Tibial nerve (tissue), 4 donors: Measurements from ENCODE around the gene TGDS. TPM values are rescaled to one million over a fixed set of nuclear protein-coding genes. Genes with fewer than 3 reads are reported as not detected.

Experiments
- DNase-seq, 2 donors: peaks; one replicate each; pipeline ENCODE4 v3.0.0-alpha.2; 2019; ENCODE audit warnings: low spot score in 2 of 2
- H3K27ac ChIP-seq, 4 donors: fragments of 200-600 bp; sonication (generic) in 3 of 4; one replicate each; pipeline ENCODE4 v1.5.1; 2017 to 2019; ENCODE audit warnings: mild to moderate bottlenecking in 1 of 4
- H3K27me3 ChIP-seq, 2 donors: fragments of 200-600 bp; sonication (generic) in 1 of 2; one replicate each; pipeline versions ENCODE4 v1.5.1 to v1.6.0; 2017 to 2019
- H3K36me3 ChIP-seq, 3 donors: fragments of 200-600 bp; sonication (generic); one replicate each; pipeline ENCODE4 v1.5.1; 2018 to 2019
- H3K4me1 ChIP-seq, 4 donors: fragments of 200-600 bp; sonication (generic) in 3 of 4; one replicate each; pipeline ENCODE4 v1.5.1; 2017 to 2019
- H3K4me3 ChIP-seq, 4 donors: fragments of 200-600 bp; sonication (generic) in 3 of 4; one replicate each; pipeline ENCODE4 v1.5.1; 2017 to 2019; ENCODE audit warnings: mild to moderate bottlenecking in 1 of 4, moderate library complexity in 1 of 4
- H3K9me3 ChIP-seq, 4 donors: fragments of 200-600 bp; sonication (generic) in 3 of 4; one replicate each; pipeline ENCODE4 v1.5.1; 2017 to 2019
- EP300 ChIP-seq, 2 donors: sonication (generic); formaldehyde crosslinking; IDR thresholded peaks; one replicate each; pipeline ENCODE4 v1.6.1; 2017; ENCODE audit warnings: antibody characterized with exemption in 2 of 2, mild to moderate bottlenecking in 1 of 2
- POLR2A ChIP-seq, 2 donors: fragments of 450-650 bp; IDR thresholded peaks; one replicate each; pipeline ENCODE4 v1.6.1; 2017; ENCODE audit warnings: antibody characterized with exemption in 2 of 2, mild to moderate bottlenecking in 2 of 2, moderate library complexity in 2 of 2
- WGBS, 2 donors: methylation state at CpG; one replicate each; pipeline ENCODE4 v1.1.5; 2018; 5-methylcytosine and 5-hydroxymethylcytosine counted together
- total RNA-seq, 4 donors: library from RNA; depleted of rRNA; stranded (reverse); fragments of >200 nt; gene quantifications; one replicate each; pipeline ENCODE4 v1.1.0, GENCODE V29; 2016
- TF ChIP-seq, protein P1 (sequence below), 5 experiments: fragments of 200-600 bp in 3 of 5; fragments of 450-650 bp in 2 of 5; sonication (generic) in 3 of 5; IDR thresholded peaks; one replicate each; pipeline ENCODE4 v1.5.1; 2016 to 2019; ENCODE audit warnings: antibody characterized with exemption in 5 of 5, mild to moderate bottlenecking in 3 of 5, moderate library complexity in 2 of 5

TGDS gene
- total RNA-seq, 4 donors from 2014 or later: 10.2 to 14.2 (median 12.3) TPM

DNA sequence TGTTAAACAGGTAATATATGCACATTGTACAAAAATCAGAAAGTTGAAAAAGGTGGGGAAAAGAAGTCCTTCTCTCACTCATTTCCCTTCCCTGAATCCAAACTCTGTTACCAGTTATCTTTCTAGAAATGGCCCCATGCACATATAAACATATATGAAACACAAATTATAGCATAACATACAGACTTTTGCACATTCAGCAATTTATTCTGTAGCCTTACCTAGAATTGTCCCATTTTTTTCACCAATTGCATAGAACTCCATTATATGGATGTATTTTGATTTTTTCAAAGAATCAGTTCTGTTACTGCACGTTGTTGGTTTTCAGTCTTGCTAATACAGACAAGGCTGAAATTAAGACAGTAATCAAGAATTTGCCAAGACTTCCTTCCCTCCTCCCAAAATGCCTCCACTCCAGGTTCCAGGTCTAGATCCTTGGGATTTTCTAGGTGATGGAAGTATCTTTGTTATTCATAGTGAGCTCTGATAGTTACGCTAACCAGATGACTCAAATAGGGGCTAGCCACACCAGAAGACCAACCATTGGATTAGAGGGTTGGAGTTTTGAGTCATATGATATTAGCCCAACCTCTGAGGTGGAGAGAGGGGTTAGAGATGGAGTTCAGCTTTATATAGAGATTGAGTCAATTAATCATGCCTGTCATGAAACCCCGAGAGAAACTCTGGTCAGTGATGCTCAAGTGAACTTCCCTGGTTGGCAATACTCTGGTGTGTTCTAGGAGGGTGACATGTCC lies 36.5 kb upstream of the TGDS start:
- Histone ChIP-seq H3K27ac (no peak overlapping the region), H3K27me3 (no peaks in the 10 kb centered on the region), H3K4me3 (no peak overlapping the region), H3K4me1 (no peaks in the 10 kb centered on the region), H3K9me3 (peaks cover 0 to 2% (median under 1%) of the 10 kb centered on the region in 4 donors), H3K36me3 (peaks cover 0 to 41% (median 0%) of the 10 kb centered on the region in 3 donors)
- no peak for TF ChIP-seq EP300 (IDR thresholded peaks at IDR 0.05)
- TF ChIP-seq, protein P1, sequence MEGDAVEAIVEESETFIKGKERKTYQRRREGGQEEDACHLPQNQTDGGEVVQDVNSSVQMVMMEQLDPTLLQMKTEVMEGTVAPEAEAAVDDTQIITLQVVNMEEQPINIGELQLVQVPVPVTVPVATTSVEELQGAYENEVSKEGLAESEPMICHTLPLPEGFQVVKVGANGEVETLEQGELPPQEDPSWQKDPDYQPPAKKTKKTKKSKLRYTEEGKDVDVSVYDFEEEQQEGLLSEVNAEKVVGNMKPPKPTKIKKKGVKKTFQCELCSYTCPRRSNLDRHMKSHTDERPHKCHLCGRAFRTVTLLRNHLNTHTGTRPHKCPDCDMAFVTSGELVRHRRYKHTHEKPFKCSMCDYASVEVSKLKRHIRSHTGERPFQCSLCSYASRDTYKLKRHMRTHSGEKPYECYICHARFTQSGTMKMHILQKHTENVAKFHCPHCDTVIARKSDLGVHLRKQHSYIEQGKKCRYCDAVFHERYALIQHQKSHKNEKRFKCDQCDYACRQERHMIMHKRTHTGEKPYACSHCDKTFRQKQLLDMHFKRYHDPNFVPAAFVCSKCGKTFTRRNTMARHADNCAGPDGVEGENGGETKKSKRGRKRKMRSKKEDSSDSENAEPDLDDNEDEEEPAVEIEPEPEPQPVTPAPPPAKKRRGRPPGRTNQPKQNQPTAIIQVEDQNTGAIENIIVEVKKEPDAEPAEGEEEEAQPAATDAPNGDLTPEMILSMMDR (IDR thresholded peaks at IDR 0.05): no peak
- no peak for TF ChIP-seq POLR2A (IDR thresholded peaks at IDR 0.05)
- WGBS, 2 donors: 96 to 97% methylated on average over 3 of the region's 3 CpGs
- DNase-seq: no peak

DNA sequence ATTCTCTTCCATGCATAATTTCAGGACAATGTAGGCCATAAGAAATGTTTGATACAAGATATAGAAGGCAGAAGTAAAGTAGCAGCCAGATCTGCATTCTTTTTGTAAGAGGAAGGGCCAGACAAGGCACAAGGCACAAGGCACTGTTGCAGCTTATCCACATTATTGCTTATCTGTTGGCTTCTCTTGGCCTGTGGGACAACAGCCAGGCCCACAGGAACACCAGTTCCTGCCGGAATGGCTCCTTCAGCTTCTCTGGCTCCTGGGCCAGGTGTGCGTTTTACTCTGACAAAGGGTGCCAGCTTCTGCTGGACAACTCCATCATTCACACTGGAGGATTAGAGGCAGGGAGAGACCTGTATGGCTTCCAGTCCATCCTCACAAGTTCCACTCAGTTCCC lies 34.9 kb upstream of the TGDS start:
- TF ChIP-seq, protein P1 (IDR thresholded peaks at IDR 0.05): no peak
- TF ChIP-seq EP300 (IDR thresholded peaks at IDR 0.05) (no peak), POLR2A (IDR thresholded peaks at IDR 0.05) (no peak)
- WGBS, 2 donors: 88 to 100% methylated on average over 2 of the region's 2 CpGs
- no peak overlapping the region for H3K27ac ChIP-seq
- peaks cover 0 to 2% (median 0%) of the 10 kb centered on the region in 4 donors for H3K9me3 ChIP-seq
- no peak overlapping the region for H3K4me3 ChIP-seq
- H3K27me3 ChIP-seq: no peaks in the 10 kb centered on the region
- DNase-seq: no peak
- H3K36me3 ChIP-seq: peaks cover 0 to 44% (median 0%) of the 10 kb centered on the region in 3 donors
- H3K4me1 ChIP-seq: no peaks in the 10 kb centered on the region

DNA sequence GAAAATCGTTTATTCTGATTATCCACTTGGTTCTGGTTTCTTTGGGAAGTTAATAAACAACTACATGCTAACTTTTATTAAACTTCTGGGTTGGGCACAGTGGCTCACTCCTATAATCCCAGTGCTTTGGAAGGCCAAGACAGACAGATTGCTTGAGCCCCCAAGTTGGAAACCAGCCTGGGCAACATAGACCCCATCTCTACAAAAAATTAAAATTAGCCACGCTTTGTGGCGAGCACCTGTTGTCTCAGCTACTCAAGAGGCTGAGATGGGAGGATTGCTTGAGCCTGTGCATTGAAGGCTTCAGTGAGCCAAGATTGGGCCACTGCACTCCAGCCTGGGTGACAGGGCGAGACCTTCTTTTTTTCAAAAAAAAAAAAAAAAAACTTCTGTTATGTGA lies 27.4 kb upstream of the TGDS start:
- WGBS, 2 donors: 91 to 92% methylated on average over 4 of the region's 4 CpGs
- no peak overlapping the region for H3K27ac ChIP-seq
- no peaks in the 10 kb centered on the region for H3K4me1 ChIP-seq
- TF ChIP-seq, protein P1 (IDR thresholded peaks at IDR 0.05): no peak
- TF ChIP-seq EP300 (IDR thresholded peaks at IDR 0.05): no peak
- TF ChIP-seq POLR2A (IDR thresholded peaks at IDR 0.05): no peak
- peaks cover 0 to 52% (median 6%) of the 10 kb centered on the region in 3 donors for H3K36me3 ChIP-seq
- H3K9me3 ChIP-seq: no peaks in the 10 kb centered on the region
- no peak overlapping the region for H3K4me3 ChIP-seq
- no peaks in the 10 kb centered on the region for H3K27me3 ChIP-seq
- no peak for DNase-seq

DNA sequence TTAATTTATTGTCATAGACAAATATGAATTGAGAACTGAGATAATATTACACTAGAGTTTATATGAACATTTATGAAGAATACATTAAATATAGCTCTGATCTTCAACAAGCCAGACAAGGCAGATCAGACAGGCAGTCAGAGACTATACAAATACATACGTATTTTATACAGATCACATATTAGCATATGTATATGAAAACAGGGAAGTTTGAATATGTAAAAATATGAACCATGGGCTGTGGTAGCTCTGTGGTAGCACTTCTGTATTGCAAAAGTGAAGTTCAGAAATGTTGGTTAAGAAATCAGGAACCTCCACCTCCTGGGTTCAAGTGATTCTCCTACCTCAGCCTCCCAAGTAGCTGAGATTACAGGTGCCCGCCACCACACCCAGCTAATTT lies 26.4 kb upstream of the TGDS start:
- DNase-seq: no peak
- TF ChIP-seq, protein P1 (IDR thresholded peaks at IDR 0.05): no peak
- TF ChIP-seq EP300 (IDR thresholded peaks at IDR 0.05): no peak
- Histone ChIP-seq H3K9me3 (no peaks in the 10 kb centered on the region), H3K36me3 (peaks cover 0 to 46% (median 6%) of the 10 kb centered on the region in 3 donors), H3K27ac (no peak overlapping the region), H3K27me3 (no peaks in the 10 kb centered on the region), H3K4me1 (no peaks in the 10 kb centered on the region), H3K4me3 (no peak overlapping the region)
- 74 to 93% methylated on average over 2 of the region's 2 CpGs for WGBS, 2 donors

DNA sequence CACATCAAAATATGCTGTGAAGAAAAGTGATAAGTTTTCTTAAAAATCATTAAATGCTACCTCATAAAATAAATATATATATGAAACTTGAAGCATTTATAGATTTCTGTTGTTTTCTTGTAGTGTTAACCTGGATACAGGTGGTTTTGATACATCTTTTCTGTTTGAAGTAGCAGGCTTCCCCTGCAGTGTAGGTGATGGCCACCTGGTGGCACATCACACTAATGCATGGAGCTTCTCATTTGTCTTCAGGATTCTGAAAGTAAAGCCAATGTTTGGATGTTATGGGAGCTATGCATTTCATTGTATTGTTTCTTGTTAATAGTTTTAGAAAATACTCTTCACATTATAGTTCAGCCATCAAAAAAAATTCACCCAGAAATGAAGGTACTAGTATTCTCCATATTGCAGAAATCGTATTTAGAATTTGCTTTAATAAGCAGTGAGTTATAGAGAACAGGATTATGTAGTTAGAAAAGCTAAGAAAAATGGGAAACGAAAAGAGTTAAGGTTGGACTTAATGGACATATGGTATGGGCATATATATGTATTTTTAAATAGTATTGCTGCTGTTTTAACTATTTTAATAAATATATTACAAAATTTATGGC lies 24.4 kb upstream of the TGDS start:
- H3K27ac ChIP-seq: no peak overlapping the region

More for the DNA sequence above, 24.4 kb upstream of the TGDS start:
- Histone ChIP-seq H3K4me3 (no peak overlapping the region), H3K9me3 (no peaks in the 10 kb centered on the region), H3K36me3 (peaks cover 0 to 43% (median 6%) of the 10 kb centered on the region in 3 donors), H3K27me3 (no peaks in the 10 kb centered on the region), H3K4me1 (no peaks in the 10 kb centered on the region)
- 88 to 92% methylated on average over 2 of the region's 2 CpGs for WGBS, 2 donors
- no peak for TF ChIP-seq POLR2A (IDR thresholded peaks at IDR 0.05)
- TF ChIP-seq, protein P1 (IDR thresholded peaks at IDR 0.05): peak in 3 of 5 experiments; percentile 11 to 35 (median 33)
- no peak for DNase-seq
